LoVo (cell line): ENCODE measurements around the gene PID1.

Experiments used
- DNase-seq: peaks from one replicate; pipeline ENCODE4 v3.0.0-alpha.2; 2016; ENCODE audit warnings: low spot score

PID1 gene

DNA sequence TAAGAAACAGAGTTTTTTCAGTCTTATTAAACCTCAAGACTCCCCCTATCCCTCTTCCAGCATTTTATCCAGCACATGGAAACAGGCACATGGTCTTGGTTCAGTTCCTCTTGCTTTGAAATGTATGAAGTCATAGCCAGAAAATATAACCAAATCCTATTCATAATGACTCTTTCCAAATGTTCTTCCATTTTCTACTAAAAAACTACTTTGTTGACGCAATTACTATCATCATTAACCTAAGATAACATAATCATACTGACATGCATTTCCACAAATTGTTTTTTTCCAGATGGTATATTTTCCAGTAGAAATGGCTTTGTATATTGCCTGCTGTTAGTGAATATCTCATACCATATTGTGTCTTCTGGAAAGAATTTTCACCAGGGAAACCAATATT is 261.3 kb downstream of the PID1 start:
- DNase-seq, result no peak

DNA sequence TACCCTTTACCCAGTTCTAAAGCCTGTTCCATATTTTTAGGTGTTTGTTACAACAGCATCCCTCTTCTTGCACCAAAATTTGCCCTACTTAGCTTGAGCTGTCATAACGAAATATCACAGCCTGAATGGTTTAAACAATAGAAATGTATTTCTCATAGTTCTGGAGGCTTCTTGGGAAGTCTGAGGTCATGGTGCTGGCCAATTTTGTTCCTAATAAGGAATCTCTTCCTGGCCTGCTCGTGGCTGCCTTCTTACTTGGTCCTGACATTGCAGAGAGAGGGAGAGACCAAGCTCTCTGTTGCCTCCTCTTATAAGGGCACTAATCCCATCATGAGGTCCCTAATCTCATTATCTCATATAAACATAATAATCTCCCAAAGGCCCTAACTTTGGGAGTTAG is 267.8 kb downstream of the PID1 start:
- DNase-seq, result no peak

DNA sequence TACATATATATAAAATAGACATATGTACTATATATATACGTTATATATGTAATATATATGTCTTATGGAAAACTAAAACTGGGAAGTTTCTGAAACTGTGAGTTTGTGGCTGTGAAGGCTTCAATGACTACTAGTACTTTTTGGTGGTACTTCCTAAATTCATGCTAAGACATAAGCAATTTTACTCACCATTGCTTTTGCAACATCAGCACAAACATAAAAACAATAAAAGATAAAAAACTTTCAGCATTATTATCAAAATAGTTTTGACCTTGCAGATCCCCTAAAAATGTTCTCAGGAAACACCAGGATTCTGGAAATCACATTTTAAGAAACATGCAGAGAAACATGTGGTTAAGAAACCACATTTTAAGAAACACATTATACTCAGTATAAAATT is 269.9 kb downstream of the PID1 start:
- DNase-seq, result no peak

DNA sequence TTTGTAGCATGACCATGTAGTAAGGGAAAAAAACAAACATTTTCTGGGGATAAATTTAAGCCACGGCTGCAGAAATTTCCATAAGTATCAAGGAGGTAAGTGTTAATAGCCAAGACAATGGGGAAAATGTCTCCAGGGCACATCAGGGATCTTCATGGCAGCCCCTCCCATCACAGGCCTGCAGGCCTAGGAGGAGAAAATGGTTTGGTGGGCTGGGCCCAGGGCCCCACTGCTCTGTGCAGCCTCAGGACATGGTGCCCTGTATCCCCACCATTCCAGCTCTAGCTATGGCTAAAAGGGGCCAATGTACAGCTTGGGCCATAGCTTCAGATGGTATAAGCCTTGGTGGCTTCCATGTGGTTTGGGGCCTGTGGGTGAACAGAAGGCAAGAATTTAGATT is 271.8 kb downstream of the PID1 start:
- no peak for DNase-seq

DNA sequence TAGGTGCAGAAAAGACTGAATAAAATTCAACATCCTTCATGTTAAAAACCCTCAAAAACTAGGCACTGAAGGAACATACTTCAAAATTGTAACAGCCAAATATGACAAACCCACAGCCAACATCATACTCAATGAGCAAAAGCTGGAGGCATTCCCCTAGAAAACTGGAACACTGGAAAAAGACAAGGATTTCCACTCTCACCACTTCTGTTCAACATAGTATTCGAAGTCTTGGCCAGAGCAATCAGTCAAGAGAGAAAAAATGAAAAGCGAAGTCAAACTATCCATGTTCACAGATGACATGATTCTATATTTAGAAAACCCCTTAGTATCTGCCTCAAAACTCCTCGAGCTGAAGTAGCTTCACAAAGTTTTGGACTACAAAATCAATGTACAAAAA is 282.3 kb downstream of the PID1 start:
- DNase-seq, result no peak

DNA sequence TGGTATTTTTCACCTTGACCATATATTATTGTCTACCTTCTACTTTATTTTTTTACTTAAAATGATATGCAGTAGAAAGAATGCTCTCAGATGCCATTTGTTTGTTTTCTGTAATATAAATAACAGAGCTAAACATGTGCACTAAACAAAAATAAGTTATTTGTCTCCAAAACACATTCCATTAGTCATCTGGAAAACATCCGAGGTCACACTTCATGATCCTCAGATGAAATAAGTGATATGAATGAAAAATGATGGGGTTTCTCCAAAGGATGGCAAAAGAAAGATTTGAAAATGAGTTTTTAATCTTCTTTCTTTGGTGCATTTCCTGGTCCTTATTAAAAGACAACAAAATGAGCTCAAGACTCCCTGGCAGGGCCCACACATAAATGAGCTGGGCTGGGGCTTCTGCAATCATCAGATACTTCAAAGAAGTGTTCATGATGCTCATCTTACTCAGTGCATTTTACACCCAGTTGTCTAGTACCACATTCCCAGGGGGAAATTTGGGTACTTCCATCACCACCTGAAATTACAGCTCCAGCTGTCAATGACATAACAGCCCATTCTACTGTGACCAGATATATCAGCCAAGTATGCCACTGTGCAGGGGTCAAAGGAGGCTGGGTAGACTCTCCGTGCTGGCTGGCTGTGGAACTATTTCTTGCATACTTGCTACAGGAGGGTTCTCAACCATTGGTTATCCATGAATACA is 283.5 kb downstream of the PID1 start:
- DNase-seq, result no peak

DNA sequence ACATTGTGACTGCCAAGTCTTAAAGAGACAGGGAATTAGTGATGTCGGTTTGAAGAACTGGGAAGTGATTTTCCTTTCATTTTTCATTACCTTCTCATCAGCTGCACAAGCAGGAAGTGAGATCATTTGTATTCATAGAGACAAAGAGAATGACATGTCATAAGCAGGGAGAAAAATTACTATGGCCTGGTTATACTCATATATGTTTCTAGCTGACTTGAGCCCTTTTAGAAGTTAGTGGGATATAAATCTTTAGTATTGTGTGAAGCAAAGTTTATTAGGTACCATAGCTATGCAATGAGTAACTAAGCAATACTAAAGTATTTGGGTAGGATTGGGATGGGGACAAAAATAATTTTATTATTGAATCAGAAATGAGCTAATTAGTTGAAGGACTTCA is 284.1 kb downstream of the PID1 start:
- no peak for DNase-seq

DNA sequence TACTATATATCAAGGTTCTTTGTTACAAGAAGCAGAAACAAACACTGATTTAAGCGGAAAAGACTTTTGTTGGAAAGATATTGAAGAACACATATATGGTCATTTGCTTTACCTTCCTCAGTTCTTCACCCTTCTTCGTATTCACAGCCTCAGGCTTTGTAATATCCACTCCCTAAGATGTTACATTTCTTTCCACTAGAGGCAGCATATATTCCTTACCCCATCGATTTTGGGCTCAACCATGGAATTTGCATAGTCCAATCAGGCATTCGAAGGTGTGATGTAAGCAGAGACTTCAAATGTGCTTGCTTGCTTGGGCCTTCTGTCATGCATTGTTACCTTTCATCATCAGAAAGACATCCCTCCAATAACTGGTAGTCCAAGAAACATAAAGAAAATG is 287.4 kb downstream of the PID1 start:
- no peak for DNase-seq

DNA sequence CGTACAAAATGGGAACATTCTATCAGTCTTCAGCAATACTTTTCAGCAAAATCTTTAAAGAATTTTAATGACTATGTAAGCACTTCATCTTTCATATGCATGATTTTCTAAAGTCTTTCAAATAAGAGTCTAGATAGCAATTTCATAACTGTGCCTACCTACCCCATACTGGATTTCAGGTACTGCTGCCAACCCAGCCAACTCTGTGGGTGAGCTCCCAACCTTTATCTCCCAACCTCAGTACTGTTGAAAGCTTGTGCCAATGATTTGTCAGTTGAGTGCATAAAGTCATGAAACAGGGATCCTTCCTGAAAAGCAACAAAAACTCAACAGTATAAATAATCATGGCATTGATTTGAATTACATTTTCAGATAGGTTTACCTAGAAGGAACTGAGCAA is 296.9 kb downstream of the PID1 start:
- DNase-seq, result no peak
